Central memory CD4-positive, alpha-beta T cell (primary cell): ENCODE results near the gene AKIRIN1.
"Not testable (repeated sequence)": the region's sequence is repeated elsewhere in the genome, so short reads cannot be mapped to it uniquely, and the experiment has no call there.

ENCODE experiments used
- DNase-seq: peaks from one replicate; pipeline ENCODE4 v3.0.0; 2022

Gene AKIRIN1

GRCh38 chr1:39046613-39047210, 55.6 kb downstream of the AKIRIN1 start:
- no peak for DNase-seq

GRCh38 chr1:39047374-39048229, 56.5 kb downstream of the AKIRIN1 start:
- DNase-seq, result no peak

GRCh38 chr1:39048745-39049370, 57.8 kb downstream of the AKIRIN1 start:
- DNase-seq, result no peak

GRCh38 chr1:39050001-39050400, 58.9 kb downstream of the AKIRIN1 start:
- no peak for DNase-seq

- DNase-seq, result not testable (repeated sequence)
These were observed 60.2 kb downstream of the AKIRIN1 start for GRCh38 chr1:39051193-39051850.

- no peak for DNase-seq
These were observed 60.9 kb downstream of the AKIRIN1 start for GRCh38 chr1:39051956-39052355.

- DNase-seq, result not testable (repeated sequence)
These were observed 64.2 kb downstream of the AKIRIN1 start for GRCh38 chr1:39055213-39055710.
